Measurements from ENCODE around the gene TRIM65.

TRIM65 gene

DNA sequence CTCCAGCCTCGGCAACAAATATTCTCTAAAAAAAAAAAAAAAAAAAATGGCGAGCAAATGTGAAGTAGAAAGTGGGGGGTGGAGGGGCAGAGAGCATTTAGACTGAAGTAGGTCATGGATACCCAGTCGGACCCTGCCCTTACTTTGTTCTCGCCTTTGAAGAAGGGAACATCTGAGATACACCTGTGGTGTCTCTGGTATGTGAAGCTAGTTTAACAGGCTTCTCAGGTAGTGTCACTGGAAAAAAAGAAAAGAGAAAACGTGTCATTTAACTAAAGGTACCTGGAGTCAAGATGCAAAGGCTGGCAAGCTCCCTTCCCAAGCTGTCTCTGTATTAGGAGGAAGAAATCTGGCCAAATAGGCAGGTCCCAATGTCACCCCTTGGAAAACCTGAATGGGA, 36.1 kb upstream of the TRIM65 start:
- H3K4me1 ChIP-seq (ENCODE audit: low read depth, poor library complexity, severe bottlenecking): no peaks in the 10 kb centered on the region

DNA sequence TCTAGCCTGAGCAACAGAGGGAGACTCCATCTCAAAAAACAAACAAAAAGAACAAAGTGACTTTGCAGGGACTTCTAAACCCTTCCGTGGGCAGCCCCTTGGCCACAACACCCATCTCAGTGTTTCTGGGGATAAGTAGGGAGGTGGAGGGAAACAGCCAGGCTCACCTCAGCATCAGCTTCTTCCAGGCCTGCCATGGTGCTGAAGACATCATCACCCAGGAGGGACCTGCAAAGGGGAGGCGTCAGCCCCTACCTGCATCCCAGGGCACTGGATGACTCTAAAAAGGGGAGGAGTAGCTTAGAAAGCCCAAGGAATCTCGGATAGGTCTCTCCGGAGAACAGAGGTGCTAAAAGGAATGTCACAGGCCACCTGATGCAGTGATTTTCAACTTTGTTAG, 34.3 kb upstream of the TRIM65 start:
- H2AFZ ChIP-seq (ENCODE audit: low read depth): no peak overlapping the region
- TF ChIP-seq, protein P1, sequence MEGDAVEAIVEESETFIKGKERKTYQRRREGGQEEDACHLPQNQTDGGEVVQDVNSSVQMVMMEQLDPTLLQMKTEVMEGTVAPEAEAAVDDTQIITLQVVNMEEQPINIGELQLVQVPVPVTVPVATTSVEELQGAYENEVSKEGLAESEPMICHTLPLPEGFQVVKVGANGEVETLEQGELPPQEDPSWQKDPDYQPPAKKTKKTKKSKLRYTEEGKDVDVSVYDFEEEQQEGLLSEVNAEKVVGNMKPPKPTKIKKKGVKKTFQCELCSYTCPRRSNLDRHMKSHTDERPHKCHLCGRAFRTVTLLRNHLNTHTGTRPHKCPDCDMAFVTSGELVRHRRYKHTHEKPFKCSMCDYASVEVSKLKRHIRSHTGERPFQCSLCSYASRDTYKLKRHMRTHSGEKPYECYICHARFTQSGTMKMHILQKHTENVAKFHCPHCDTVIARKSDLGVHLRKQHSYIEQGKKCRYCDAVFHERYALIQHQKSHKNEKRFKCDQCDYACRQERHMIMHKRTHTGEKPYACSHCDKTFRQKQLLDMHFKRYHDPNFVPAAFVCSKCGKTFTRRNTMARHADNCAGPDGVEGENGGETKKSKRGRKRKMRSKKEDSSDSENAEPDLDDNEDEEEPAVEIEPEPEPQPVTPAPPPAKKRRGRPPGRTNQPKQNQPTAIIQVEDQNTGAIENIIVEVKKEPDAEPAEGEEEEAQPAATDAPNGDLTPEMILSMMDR (conservative IDR thresholded peaks at IDR 0.05; ENCODE audit: low read depth, low read length): no peak
- H3K4me3 ChIP-seq (IDR thresholded peaks at IDR 0.05; ENCODE audit: insufficient read depth, low read depth, low read length): no peak overlapping the region
- H3K36me3 ChIP-seq (ENCODE audit: insufficient read depth): no peaks in the 10 kb centered on the region
- H3K4me2 ChIP-seq: no peak overlapping the region
- H3K27me3 ChIP-seq (ENCODE audit: insufficient read depth, low read depth): no peaks in the 10 kb centered on the region
- no peak overlapping the region for H3K27ac ChIP-seq
- no peak overlapping the region for H3K9ac ChIP-seq
- H3K4me1 ChIP-seq (ENCODE audit: low read depth, poor library complexity, severe bottlenecking): no peaks in the 10 kb centered on the region
- no peaks in the 10 kb centered on the region for H4K20me1 ChIP-seq (ENCODE audit: insufficient read depth)
- H3K79me2 ChIP-seq (ENCODE audit: insufficient read depth, low read depth): no peaks in the 10 kb centered on the region

More for the DNA sequence above, 36.1 kb upstream of the TRIM65 start:
- Histone ChIP-seq H2AFZ (ENCODE audit: low read depth) (no peak overlapping the region), H3K36me3 (ENCODE audit: insufficient read depth) (no peaks in the 10 kb centered on the region), H3K27ac (no peak overlapping the region), H3K9ac (no peak overlapping the region), H3K4me3 (IDR thresholded peaks at IDR 0.05; ENCODE audit: insufficient read depth, low read depth, low read length) (no peak overlapping the region), H3K79me2 (ENCODE audit: insufficient read depth, low read depth) (no peaks in the 10 kb centered on the region), H4K20me1 (ENCODE audit: insufficient read depth) (no peaks in the 10 kb centered on the region), H3K27me3 (ENCODE audit: insufficient read depth, low read depth) (no peaks in the 10 kb centered on the region), H3K4me2 (no peak overlapping the region)
- TF ChIP-seq, protein P1 (conservative IDR thresholded peaks at IDR 0.05; ENCODE audit: low read depth, low read length): no peak

DNA sequence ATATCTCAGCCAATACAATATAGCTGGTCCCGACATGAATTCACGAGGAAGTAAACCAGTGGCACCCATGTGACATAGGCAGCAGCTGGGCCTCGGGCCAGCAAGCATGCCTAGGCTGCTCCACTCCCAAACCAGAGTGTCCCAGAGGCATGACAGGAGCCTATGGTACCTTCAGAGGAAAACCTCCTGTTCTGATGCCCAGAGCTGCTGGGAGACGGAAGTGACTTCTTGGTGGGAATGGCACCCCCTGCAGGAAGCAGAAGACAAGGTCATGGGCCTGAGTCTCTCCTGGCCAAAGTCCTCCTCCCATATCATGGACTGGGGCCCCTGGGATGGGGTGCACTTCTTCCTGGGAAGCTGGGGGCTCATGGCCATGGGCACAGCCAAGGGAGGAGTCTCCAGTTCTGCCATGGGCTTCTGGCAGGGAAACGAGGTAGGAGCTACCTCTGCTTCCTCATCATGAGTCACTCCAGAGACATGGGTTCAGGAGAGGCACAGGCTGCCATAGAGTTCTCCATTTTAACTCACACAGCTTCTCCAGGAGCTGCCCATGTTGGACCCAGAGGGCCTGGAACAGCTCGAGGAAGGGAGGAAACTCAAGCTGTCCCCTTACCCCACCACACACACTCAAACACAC, 30.7 kb upstream of the TRIM65 start:
- Histone ChIP-seq H4K20me1 (ENCODE audit: insufficient read depth) (no peaks in the 10 kb centered on the region), H3K79me2 (ENCODE audit: insufficient read depth, low read depth) (no peaks in the 10 kb centered on the region), H3K4me2 (no peak overlapping the region), H3K27me3 (ENCODE audit: insufficient read depth, low read depth) (no peaks in the 10 kb centered on the region), H2AFZ (ENCODE audit: low read depth) (no peak overlapping the region), H3K27ac (no peak overlapping the region), H3K36me3 (ENCODE audit: insufficient read depth) (no peaks in the 10 kb centered on the region), H3K4me3 (IDR thresholded peaks at IDR 0.05; ENCODE audit: insufficient read depth, low read depth, low read length) (no peak overlapping the region), H3K9ac (no peak overlapping the region), H3K4me1 (ENCODE audit: low read depth, poor library complexity, severe bottlenecking) (no peaks in the 10 kb centered on the region)
- TF ChIP-seq, protein P1 (conservative IDR thresholded peaks at IDR 0.05; ENCODE audit: low read depth, low read length): peak; percentile 35

DNA sequence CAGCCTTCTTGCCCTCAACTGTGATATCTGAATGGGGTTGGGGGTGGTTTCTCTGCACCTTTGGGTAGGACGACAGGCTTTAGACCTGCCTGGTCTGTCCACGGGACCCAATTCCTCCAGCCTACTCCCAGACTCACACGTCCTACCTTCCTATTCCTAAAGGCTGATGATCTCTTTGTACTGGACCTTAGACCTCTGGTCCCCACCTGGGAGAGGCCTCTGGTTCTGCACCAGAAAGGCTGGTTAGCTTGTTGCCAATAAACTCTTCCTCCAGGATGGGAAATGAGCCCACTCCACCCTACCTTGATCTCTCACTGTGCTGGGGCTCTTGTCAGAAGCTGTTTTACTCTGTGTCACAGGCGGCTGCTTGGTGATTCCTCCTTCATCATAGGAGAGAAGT, 29.7 kb upstream of the TRIM65 start:
- Histone ChIP-seq H3K9ac (no peak overlapping the region), H3K36me3 (ENCODE audit: insufficient read depth) (no peaks in the 10 kb centered on the region), H3K4me2 (no peak overlapping the region), H3K27me3 (ENCODE audit: insufficient read depth, low read depth) (no peaks in the 10 kb centered on the region), H2AFZ (ENCODE audit: low read depth) (no peak overlapping the region), H3K4me3 (IDR thresholded peaks at IDR 0.05; ENCODE audit: insufficient read depth, low read depth, low read length) (no peak overlapping the region), H3K79me2 (ENCODE audit: insufficient read depth, low read depth) (no peaks in the 10 kb centered on the region), H3K4me1 (ENCODE audit: low read depth, poor library complexity, severe bottlenecking) (no peaks in the 10 kb centered on the region), H4K20me1 (ENCODE audit: insufficient read depth) (no peaks in the 10 kb centered on the region), H3K27ac (no peak overlapping the region)
- TF ChIP-seq, protein P1 (conservative IDR thresholded peaks at IDR 0.05; ENCODE audit: low read depth, low read length): no peak

Data from KMS-11 (cell line).